Measurements from ENCODE around the gene KCNJ3.

The KCNJ3 gene

DNA sequence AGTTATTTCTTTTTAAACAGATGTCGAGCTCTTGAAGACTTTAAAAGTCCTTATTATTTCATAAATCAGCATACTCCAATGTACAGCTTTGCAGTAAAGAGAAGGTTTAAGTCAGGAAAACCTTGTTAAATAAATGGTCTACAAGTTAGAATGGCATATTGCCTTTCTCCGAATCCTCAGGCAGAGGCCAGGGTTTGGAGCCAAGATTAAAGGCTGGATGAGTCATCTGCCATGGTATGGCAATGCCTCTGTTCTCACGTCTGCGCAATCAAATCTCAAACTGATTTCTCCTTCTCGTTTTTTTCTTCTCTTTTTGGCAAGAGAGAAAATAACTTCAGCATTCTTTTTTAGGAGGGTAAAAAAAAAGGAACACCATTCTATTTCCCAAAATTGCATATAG, 5.6 kb upstream of the KCNJ3 start:
- Histone ChIP-seq H3K4me3 (ENCODE audit: insufficient read depth, low read depth, low read length, poor library complexity, severe bottlenecking) (no peak overlapping the region), H3K4me1 (ENCODE audit: control insufficient read depth, insufficient read depth, low read length, poor library complexity, severe bottlenecking) (no peaks in the 10 kb centered on the region), H3K9me3 (ENCODE audit: control insufficient read depth, low read length) (no peaks in the 10 kb centered on the region), H3K36me3 (ENCODE audit: control insufficient read depth, insufficient read depth, low read length) (no peaks in the 10 kb centered on the region), H3K27ac (ENCODE audit: insufficient read depth, low read length, poor library complexity, severe bottlenecking) (no peak overlapping the region), H3K27me3 (replicated peaks; ENCODE audit: control insufficient read depth, insufficient read depth, low read length, poor library complexity, severe bottlenecking) (no peaks in the 10 kb centered on the region)
- DNase-seq = no peak

DNA sequence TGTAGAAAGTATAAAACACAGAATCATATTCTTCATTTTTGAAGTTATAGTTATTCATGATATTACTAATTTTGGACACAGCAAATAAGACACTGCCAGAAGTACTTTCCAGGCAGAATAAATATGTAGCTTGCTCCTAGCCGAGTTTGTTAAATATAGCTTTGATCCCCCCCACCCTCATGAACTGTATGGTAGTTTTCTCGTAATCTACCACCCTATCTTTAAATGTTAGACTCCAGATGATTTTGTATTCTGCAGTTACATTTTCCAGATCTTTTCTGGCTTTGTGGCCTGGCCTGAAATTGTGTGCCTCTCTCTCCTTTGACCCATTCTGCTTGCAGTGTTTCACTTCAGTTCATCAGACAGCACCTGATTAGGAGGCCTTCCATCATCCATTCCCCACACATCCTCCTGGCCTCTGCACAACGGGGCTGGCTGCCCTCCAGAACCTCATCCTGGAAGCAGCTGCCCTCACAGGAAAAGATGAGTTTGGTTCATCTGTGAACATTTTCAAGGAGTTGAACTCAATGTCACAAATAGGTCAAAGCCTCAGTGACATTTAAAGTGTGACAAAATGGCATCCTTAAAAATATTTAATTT, 4.7 kb upstream of the KCNJ3 start:
- Histone ChIP-seq H3K27me3 (replicated peaks; ENCODE audit: control insufficient read depth, insufficient read depth, low read length, poor library complexity, severe bottlenecking) (no peaks in the 10 kb centered on the region), H3K4me3 (ENCODE audit: insufficient read depth, low read depth, low read length, poor library complexity, severe bottlenecking) (no peak overlapping the region), H3K9me3 (ENCODE audit: control insufficient read depth, low read length) (no peaks in the 10 kb centered on the region), H3K36me3 (ENCODE audit: control insufficient read depth, insufficient read depth, low read length) (no peaks in the 10 kb centered on the region), H3K27ac (ENCODE audit: insufficient read depth, low read length, poor library complexity, severe bottlenecking) (no peak overlapping the region), H3K4me1 (ENCODE audit: control insufficient read depth, insufficient read depth, low read length, poor library complexity, severe bottlenecking) (no peaks in the 10 kb centered on the region)
- DNase-seq = no peak

DNA sequence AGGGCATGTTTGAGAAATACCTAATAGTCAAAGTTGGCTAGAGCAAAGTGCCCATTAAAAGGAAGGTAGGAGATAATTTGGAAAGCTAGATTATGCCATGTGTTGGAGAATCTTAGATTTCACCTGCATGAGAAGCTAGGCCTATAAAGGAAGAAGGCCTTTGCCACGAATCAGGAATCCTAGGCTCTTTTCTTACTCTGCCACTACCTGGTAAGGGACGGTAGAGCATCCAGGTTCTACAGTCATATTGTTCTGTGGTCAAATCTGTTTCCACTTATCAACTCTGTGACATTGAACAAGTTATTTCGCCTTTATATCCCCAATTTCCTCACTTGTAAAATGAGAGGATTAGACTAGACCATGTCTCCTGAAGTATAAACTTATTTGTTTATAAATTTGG, 3.6 kb upstream of the KCNJ3 start:
- no peak overlapping the region for H3K4me3 ChIP-seq (ENCODE audit: insufficient read depth, low read depth, low read length, poor library complexity, severe bottlenecking)
- no peaks in the 10 kb centered on the region for H3K4me1 ChIP-seq (ENCODE audit: control insufficient read depth, insufficient read depth, low read length, poor library complexity, severe bottlenecking)
- H3K27ac ChIP-seq (ENCODE audit: insufficient read depth, low read length, poor library complexity, severe bottlenecking) = no peak overlapping the region
- H3K9me3 ChIP-seq (ENCODE audit: control insufficient read depth, low read length) = no peaks in the 10 kb centered on the region
- H3K27me3 ChIP-seq (replicated peaks; ENCODE audit: control insufficient read depth, insufficient read depth, low read length, poor library complexity, severe bottlenecking) = no peaks in the 10 kb centered on the region
- no peak for DNase-seq
- H3K36me3 ChIP-seq (ENCODE audit: control insufficient read depth, insufficient read depth, low read length) = no peaks in the 10 kb centered on the region

DNA sequence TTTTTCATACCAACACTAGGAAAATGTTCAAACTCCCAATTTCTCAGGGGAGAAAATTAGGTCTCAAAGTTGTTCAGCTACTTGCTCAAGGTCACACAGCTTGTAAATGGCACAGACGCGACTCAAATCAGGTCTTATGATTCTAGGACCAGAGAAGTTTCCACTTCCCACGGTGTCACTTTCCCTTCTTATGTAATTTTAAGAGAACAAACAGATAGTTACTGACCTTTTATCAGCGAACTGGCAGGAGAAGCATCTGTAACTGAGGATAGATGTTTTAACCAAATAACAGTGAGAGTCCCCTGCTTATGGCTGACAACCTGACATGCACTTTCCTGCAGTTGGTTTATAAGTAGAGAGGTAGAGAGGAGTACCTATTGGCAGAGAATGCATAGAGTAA, 2.1 kb upstream of the KCNJ3 start:
- no peak overlapping the region for H3K27ac ChIP-seq (ENCODE audit: insufficient read depth, low read length, poor library complexity, severe bottlenecking)
- no peak overlapping the region for H3K4me3 ChIP-seq (ENCODE audit: insufficient read depth, low read depth, low read length, poor library complexity, severe bottlenecking)
- no peaks in the 10 kb centered on the region for H3K27me3 ChIP-seq (replicated peaks; ENCODE audit: control insufficient read depth, insufficient read depth, low read length, poor library complexity, severe bottlenecking)
- DNase-seq = no peak
- H3K4me1 ChIP-seq (ENCODE audit: control insufficient read depth, insufficient read depth, low read length, poor library complexity, severe bottlenecking) = no peaks in the 10 kb centered on the region
- no peaks in the 10 kb centered on the region for H3K9me3 ChIP-seq (ENCODE audit: control insufficient read depth, low read length)
- no peaks in the 10 kb centered on the region for H3K36me3 ChIP-seq (ENCODE audit: control insufficient read depth, insufficient read depth, low read length)

DNA sequence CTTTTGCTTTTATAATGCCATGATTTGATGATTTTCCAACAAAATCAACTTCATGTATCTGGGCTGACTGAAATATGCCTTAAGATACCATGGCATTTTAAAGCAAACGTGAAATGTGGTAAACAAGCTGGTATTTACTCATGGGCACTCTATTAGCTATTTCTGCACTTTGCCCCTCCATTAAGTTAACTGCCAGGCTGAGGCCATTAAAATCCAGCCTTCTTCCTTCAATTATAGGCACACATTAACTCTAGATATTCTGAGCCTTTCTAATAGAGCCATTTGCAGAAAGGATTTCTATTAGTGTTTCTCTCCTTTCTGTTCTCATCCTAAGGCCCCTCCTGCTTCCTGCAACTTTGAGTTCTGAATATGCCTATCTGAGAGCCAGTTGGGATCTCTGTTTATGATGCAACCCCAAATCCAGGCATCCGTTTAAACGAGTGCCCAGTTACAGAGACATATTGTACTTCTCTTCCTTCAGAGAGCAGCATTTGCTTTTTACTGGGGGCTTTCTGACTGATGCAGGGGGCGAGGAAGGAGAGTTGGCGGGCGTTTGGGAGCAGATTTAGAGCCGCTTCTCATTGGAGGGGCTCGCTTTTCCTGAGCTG, 1.6 kb upstream of the KCNJ3 start:
- DNase-seq = no peak
- H3K27ac ChIP-seq (ENCODE audit: insufficient read depth, low read length, poor library complexity, severe bottlenecking) = no peak overlapping the region
- no peaks in the 10 kb centered on the region for H3K27me3 ChIP-seq (replicated peaks; ENCODE audit: control insufficient read depth, insufficient read depth, low read length, poor library complexity, severe bottlenecking)
- no peaks in the 10 kb centered on the region for H3K36me3 ChIP-seq (ENCODE audit: control insufficient read depth, insufficient read depth, low read length)
- H3K4me3 ChIP-seq (ENCODE audit: insufficient read depth, low read depth, low read length, poor library complexity, severe bottlenecking) = no peak overlapping the region
- no peaks in the 10 kb centered on the region for H3K4me1 ChIP-seq (ENCODE audit: control insufficient read depth, insufficient read depth, low read length, poor library complexity, severe bottlenecking)
- no peaks in the 10 kb centered on the region for H3K9me3 ChIP-seq (ENCODE audit: control insufficient read depth, low read length)

DNA sequence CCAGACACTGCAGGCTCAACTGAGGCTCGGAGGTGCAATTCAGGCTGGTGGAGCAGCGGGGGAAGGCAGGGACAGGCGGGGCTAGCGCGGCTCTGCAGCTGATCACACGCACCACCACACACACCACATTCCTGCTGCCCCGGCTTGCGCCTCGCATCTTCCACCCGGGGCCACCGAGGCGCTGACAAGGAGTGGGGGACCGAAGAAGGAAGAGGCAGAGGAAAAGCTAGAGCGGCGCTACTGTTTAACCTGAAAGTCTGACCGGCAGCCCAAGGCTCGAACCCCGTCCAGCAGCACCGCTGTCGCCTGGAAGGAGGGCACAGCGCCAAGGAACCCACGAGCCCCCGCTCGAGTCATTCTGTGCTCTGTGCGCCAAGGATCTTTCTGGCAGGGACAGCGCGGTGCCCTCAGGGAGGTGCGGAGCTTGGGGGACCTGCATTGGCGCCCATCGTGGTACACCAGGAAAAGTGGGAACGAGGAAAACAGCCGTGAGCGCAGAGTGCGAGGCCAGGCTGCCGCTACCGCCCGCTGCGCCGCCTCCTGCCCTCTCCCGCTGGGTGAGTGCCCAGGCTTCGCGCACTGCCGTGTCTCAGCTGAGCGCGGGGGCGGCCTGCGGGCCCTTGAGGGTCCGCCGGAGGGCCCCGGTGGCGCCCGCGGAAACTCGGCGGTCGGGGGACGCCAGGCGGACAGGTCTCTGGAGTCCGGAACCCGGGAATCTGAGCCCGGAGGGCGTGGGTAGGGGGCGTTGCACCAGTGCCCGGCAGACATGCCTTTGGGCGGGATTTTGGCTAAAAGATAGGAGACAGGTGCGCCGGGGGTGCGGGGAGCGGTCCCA, 860 bp upstream of the KCNJ3 start:
- Histone ChIP-seq H3K27ac (ENCODE audit: insufficient read depth, low read length, poor library complexity, severe bottlenecking) (no peak overlapping the region), H3K36me3 (ENCODE audit: control insufficient read depth, insufficient read depth, low read length) (no peaks in the 10 kb centered on the region), H3K9me3 (ENCODE audit: control insufficient read depth, low read length) (no peaks in the 10 kb centered on the region), H3K27me3 (replicated peaks; ENCODE audit: control insufficient read depth, insufficient read depth, low read length, poor library complexity, severe bottlenecking) (no peaks in the 10 kb centered on the region), H3K4me1 (ENCODE audit: control insufficient read depth, insufficient read depth, low read length, poor library complexity, severe bottlenecking) (no peaks in the 10 kb centered on the region), H3K4me3 (ENCODE audit: insufficient read depth, low read depth, low read length, poor library complexity, severe bottlenecking) (no peak overlapping the region)
- no peak for DNase-seq

DNA sequence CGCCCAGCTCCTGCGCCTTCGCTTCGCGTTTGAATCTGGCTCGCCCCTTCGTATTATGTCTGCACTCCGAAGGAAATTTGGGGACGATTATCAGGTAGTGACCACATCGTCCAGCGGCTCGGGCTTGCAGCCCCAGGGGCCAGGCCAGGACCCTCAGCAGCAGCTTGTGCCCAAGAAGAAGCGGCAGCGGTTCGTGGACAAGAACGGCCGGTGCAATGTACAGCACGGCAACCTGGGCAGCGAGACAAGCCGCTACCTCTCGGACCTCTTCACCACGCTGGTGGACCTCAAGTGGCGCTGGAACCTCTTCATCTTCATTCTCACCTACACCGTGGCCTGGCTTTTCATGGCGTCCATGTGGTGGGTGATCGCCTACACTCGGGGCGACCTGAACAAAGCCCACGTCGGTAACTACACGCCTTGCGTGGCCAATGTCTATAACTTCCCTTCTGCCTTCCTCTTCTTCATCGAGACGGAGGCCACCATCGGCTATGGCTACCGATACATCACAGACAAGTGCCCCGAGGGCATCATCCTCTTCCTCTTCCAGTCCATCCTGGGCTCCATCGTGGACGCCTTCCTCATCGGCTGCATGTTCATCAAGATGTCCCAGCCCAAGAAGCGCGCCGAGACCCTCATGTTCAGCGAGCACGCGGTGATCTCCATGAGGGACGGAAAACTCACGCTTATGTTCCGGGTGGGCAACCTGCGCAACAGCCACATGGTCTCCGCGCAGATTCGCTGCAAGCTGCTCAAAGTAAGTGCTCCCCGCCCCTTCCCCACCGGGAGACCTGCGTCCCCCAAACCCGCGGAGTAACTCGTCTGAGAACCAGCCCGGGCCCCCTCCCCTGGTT, 453 bp downstream of the KCNJ3 start:
- Histone ChIP-seq H3K27ac (ENCODE audit: insufficient read depth, low read length, poor library complexity, severe bottlenecking) (no peak overlapping the region), H3K27me3 (replicated peaks; ENCODE audit: control insufficient read depth, insufficient read depth, low read length, poor library complexity, severe bottlenecking) (no peaks in the 10 kb centered on the region), H3K4me1 (ENCODE audit: control insufficient read depth, insufficient read depth, low read length, poor library complexity, severe bottlenecking) (no peaks in the 10 kb centered on the region), H3K36me3 (ENCODE audit: control insufficient read depth, insufficient read depth, low read length) (no peaks in the 10 kb centered on the region), H3K4me3 (ENCODE audit: insufficient read depth, low read depth, low read length, poor library complexity, severe bottlenecking) (no peak overlapping the region), H3K9me3 (ENCODE audit: control insufficient read depth, low read length) (no peaks in the 10 kb centered on the region)
- DNase-seq = no peak

DNA sequence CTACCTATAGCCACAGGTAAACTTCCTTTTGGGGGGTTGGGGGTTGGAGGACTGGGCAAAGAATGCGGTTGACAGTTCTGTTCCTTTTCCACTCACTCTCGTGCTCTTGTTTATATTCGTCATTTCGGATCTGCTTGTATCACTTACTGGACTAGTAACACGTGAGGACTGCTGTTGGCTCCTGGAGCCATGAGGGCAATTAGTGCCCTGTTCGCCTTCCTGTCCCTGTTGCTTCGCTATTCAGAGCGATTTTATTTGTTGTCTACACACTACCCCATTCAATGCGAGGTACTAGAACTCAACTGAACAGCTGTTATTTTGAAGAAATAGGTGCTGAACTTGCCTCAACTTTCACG, 1.1 kb downstream of the KCNJ3 start:
- no peak overlapping the region for H3K27ac ChIP-seq (ENCODE audit: insufficient read depth, low read length, poor library complexity, severe bottlenecking)
- no peaks in the 10 kb centered on the region for H3K36me3 ChIP-seq (ENCODE audit: control insufficient read depth, insufficient read depth, low read length)
- H3K9me3 ChIP-seq (ENCODE audit: control insufficient read depth, low read length) = no peaks in the 10 kb centered on the region
- DNase-seq = no peak
- no peak overlapping the region for H3K4me3 ChIP-seq (ENCODE audit: insufficient read depth, low read depth, low read length, poor library complexity, severe bottlenecking)
- H3K4me1 ChIP-seq (ENCODE audit: control insufficient read depth, insufficient read depth, low read length, poor library complexity, severe bottlenecking) = no peaks in the 10 kb centered on the region
- no peaks in the 10 kb centered on the region for H3K27me3 ChIP-seq (replicated peaks; ENCODE audit: control insufficient read depth, insufficient read depth, low read length, poor library complexity, severe bottlenecking)

DNA sequence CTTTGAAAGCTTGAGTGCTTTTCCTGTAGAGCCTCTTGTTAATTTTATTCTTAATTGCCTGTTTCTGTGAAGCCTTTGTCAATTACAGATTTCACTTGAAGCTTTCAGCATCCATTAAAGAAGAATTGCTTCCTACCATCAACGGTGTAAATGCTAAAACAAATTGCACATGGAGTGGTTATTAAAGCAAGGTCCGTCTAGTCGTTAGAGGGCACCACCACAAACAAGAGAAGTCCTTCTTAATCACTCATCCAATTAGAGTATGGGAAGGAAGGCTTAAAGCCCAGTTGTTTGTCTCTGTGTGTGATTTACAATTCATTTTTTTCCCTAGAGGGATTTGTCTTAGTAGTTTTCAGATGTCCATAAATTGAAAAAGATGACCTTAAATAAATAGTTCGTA, 1.6 kb downstream of the KCNJ3 start:
- no peaks in the 10 kb centered on the region for H3K27me3 ChIP-seq (replicated peaks; ENCODE audit: control insufficient read depth, insufficient read depth, low read length, poor library complexity, severe bottlenecking)
- H3K4me3 ChIP-seq (ENCODE audit: insufficient read depth, low read depth, low read length, poor library complexity, severe bottlenecking) = no peak overlapping the region
- no peak for DNase-seq
- no peak overlapping the region for H3K27ac ChIP-seq (ENCODE audit: insufficient read depth, low read length, poor library complexity, severe bottlenecking)
- H3K4me1 ChIP-seq (ENCODE audit: control insufficient read depth, insufficient read depth, low read length, poor library complexity, severe bottlenecking) = no peaks in the 10 kb centered on the region
- H3K36me3 ChIP-seq (ENCODE audit: control insufficient read depth, insufficient read depth, low read length) = no peaks in the 10 kb centered on the region
- no peaks in the 10 kb centered on the region for H3K9me3 ChIP-seq (ENCODE audit: control insufficient read depth, low read length)

Measured in effector memory CD4-positive, alpha-beta T cell (primary cell).